Measurements from ENCODE around the gene SP7.

Gene SP7

DNA sequence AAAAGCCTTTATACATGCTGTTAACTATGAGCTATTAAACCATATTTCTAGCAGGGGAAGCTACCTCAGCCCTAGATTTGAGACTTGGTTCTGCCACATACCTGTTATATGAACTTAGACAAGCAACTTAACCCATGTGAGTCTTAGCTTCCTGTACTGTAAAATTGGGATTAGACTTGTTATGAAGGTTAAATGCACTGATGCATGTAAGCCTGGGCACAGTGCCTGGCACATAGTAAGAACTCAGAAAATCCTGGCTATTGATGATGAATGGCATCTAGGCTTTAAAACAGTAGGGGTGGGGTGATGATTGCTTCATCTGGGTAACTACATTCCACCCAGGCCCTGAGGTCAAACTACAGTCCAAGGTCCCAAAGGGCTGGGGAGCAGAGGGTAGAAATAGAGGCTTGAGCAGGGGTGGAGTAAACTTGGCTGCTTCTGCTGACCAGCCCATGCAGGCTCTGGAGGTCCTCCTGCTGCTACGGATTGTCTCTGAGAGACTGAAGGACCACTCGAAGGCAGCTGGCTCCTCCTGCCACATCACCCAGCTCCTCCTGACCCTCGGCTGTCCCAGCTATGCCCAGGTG is 56.8 kb downstream of the SP7 start:
- TF ChIP-seq, protein P1, sequence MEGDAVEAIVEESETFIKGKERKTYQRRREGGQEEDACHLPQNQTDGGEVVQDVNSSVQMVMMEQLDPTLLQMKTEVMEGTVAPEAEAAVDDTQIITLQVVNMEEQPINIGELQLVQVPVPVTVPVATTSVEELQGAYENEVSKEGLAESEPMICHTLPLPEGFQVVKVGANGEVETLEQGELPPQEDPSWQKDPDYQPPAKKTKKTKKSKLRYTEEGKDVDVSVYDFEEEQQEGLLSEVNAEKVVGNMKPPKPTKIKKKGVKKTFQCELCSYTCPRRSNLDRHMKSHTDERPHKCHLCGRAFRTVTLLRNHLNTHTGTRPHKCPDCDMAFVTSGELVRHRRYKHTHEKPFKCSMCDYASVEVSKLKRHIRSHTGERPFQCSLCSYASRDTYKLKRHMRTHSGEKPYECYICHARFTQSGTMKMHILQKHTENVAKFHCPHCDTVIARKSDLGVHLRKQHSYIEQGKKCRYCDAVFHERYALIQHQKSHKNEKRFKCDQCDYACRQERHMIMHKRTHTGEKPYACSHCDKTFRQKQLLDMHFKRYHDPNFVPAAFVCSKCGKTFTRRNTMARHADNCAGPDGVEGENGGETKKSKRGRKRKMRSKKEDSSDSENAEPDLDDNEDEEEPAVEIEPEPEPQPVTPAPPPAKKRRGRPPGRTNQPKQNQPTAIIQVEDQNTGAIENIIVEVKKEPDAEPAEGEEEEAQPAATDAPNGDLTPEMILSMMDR (conservative IDR thresholded peaks at IDR 0.05; ENCODE audit: control insufficient read depth, insufficient read depth, low read depth, low read length), result no peak
- DNase-seq (ENCODE audit: low read depth), result no peak
- no peak overlapping the region for H3K4me3 ChIP-seq (ENCODE audit: control insufficient read depth, low read depth, low read length)

DNA sequence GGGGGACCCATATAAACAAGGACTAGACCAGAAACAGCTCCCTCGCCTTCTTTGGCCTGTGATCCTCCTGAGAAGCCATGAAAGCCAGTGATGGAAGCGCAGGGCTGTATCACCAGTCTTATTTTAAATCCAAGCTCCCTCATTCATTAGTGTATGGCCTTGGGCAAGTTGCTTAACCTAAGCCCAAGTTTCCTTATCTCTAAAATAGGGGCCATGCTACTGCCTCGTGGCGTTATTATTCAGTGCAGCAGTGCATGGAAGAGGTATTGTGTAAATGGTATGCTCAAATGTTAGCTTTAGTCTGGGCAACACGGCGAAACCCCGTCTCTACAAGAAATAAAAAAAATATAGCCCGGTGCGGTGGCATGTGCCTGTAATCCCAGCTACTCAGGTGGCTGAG is 58.2 kb downstream of the SP7 start:
- TF ChIP-seq, protein P1 (conservative IDR thresholded peaks at IDR 0.05; ENCODE audit: control insufficient read depth, insufficient read depth, low read depth, low read length), result no peak
- no peak for DNase-seq (ENCODE audit: low read depth)
- no peak overlapping the region for H3K4me3 ChIP-seq (ENCODE audit: control insufficient read depth, low read depth, low read length)

All from fibroblast of mammary gland (primary cell).